Trophoblast cell (in vitro differentiated cells and primary cell): ENCODE measurements around the gene MEGF6.

ENCODE experiments used
- DNase-seq, 2 donors: peaks; one replicate each; pipeline ENCODE4 v3.0.0-alpha.2; 2016
- H2AFZ ChIP-seq: 2 replicates; pipeline ENCODE4 v1.6.1; 2013; ENCODE audit warnings: low read length, moderate library complexity, mild to moderate bottlenecking; ENCODE audit not compliant: insufficient read depth, poor library complexity
- H2AK5ac ChIP-seq: 2 replicates; pipeline ENCODE4 v1.6.1; 2013; ENCODE audit warnings: mild to moderate bottlenecking, low read length
- H2BK120ac ChIP-seq: 2 replicates; pipeline ENCODE4 v1.6.1; 2013; ENCODE audit warnings: low read length, mild to moderate bottlenecking, moderate library complexity; ENCODE audit not compliant: insufficient read depth, poor library complexity
- H2BK12ac ChIP-seq: 2 replicates; pipeline ENCODE4 v1.6.1; 2013; ENCODE audit warnings: mild to moderate bottlenecking, low read length, moderate library complexity
- H2BK5ac ChIP-seq: 2 replicates; pipeline ENCODE4 v1.6.1; 2013; ENCODE audit warnings: low read length, low read depth, moderate library complexity, mild to moderate bottlenecking; ENCODE audit not compliant: poor library complexity
- H3K14ac ChIP-seq: 2 replicates; pipeline ENCODE4 v1.6.1; 2013; ENCODE audit warnings: mild to moderate bottlenecking, low read length
- H3K18ac ChIP-seq: 2 replicates; pipeline ENCODE4 v1.6.1; 2013; ENCODE audit warnings: mild to moderate bottlenecking, low read length
- H3K23ac ChIP-seq: 2 replicates; pipeline ENCODE4 v1.6.1; 2013; ENCODE audit warnings: low read length
- H3K27ac ChIP-seq: 2 replicates; pipeline ENCODE4 v1.5.1; 2013; ENCODE audit warnings: low read depth, mild to moderate bottlenecking, inconsistent platforms, low read length, moderate library complexity
- H3K27me3 ChIP-seq: 2 replicates; pipeline ENCODE4 v1.6.1; 2013; ENCODE audit warnings: inconsistent platforms, mild to moderate bottlenecking, low read length, moderate library complexity; ENCODE audit not compliant: insufficient read depth
- H3K36me3 ChIP-seq, 2 experiments: 1 replicate in 1 of 2; 2 replicates in 1 of 2; pipeline ENCODE4 v1.6.1; 2013; ENCODE audit warnings: low read length in 2 of 2, mild to moderate bottlenecking in 2 of 2, moderate library complexity in 1 of 2; ENCODE audit not compliant: insufficient read depth in 2 of 2, control insufficient read depth in 1 of 2
- H3K4ac ChIP-seq: 2 replicates; pipeline ENCODE4 v1.6.1; 2013; ENCODE audit warnings: low read depth, mild to moderate bottlenecking, low read length, moderate library complexity
- H3K4me1 ChIP-seq, 2 experiments: 1 replicate in 1 of 2; 2 replicates in 1 of 2; pipeline ENCODE4 v1.6.1; 2013; ENCODE audit warnings: low read length in 2 of 2, mild to moderate bottlenecking in 2 of 2, moderate library complexity in 1 of 2; ENCODE audit not compliant: insufficient read depth in 2 of 2, control insufficient read depth in 1 of 2
- H3K4me2 ChIP-seq: 2 replicates; pipeline ENCODE4 v1.6.1; 2013; ENCODE audit warnings: inconsistent platforms, mild to moderate bottlenecking, low read length, moderate library complexity
- H3K4me3 ChIP-seq: 2 replicates; pipeline ENCODE4 v1.5.1; 2013; ENCODE audit warnings: mild to moderate bottlenecking, low read depth, low read length, inconsistent platforms
- H3K79me1 ChIP-seq: one replicate; pipeline ENCODE4 v1.6.1; 2013; ENCODE audit warnings: low read length
- H3K79me2 ChIP-seq: 2 replicates; pipeline ENCODE4 v1.6.1; 2013; ENCODE audit warnings: low read length, mild to moderate bottlenecking; ENCODE audit not compliant: control insufficient read depth, insufficient read depth, poor library complexity
- H3K9ac ChIP-seq: 2 replicates; pipeline ENCODE4 v1.6.1; 2013; ENCODE audit warnings: mild to moderate bottlenecking, low read length
- H3K9me3 ChIP-seq: 2 replicates; pipeline ENCODE4 v1.6.1; 2013; ENCODE audit warnings: low read depth, mild to moderate bottlenecking, control low read depth, inconsistent platforms, low read length; ENCODE audit not compliant: insufficient read depth
- H4K12ac ChIP-seq: 2 replicates; pipeline ENCODE4 v1.6.1; 2013; ENCODE audit warnings: low read depth, mild to moderate bottlenecking, low read length, moderate library complexity
- H4K8ac ChIP-seq: 2 replicates; pipeline ENCODE4 v1.6.1; 2013; ENCODE audit warnings: low read depth, mild to moderate bottlenecking, low read length, moderate library complexity
- H4K91ac ChIP-seq: one replicate; pipeline ENCODE4 v1.6.1; 2013; ENCODE audit warnings: low read depth, mild to moderate bottlenecking, low read length, moderate library complexity
- WGBS: extraction: QIAGEN DNeasy Blood & Tissue Kit; methylation state at CpG from one replicate; pipeline ENCODE4 v1.1.7; 2013; ENCODE audit warnings: missing lambda C conversion rate; ENCODE audit not compliant: insufficient read length, insufficient coverage; ENCODE audit errors: extremely low coverage; 5-methylcytosine and 5-hydroxymethylcytosine counted together

MEGF6 gene

DNA sequence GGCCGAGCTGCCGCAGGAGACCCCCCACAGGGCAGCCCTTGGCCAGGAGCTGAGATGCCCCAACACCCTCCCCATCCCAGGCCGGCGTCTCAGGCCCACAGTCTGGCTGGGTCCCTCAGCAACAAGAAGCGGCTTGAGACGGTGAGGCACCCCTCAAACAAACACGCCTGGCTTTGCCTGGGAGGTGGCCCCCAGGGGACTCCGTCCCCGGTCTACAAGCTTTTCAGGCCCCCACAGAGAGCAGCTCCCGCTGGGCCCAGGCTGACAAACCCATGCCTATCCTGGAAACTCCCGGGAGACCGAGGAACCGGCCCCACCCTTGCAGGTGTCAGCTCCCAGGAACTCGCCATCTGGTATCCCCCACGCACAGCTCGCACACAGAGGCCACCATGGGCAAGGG, 89.9 kb downstream of the MEGF6 start:
- no peak overlapping the region for H3K4me2 ChIP-seq
- H3K9me3 ChIP-seq, result no peaks in the 10 kb centered on the region
- no peak overlapping the region for H2BK12ac ChIP-seq
- H2BK5ac ChIP-seq, result no peak overlapping the region
- no peak overlapping the region for H3K4me3 ChIP-seq
- DNase-seq, result no peak
- no peaks in the 10 kb centered on the region for H3K27me3 ChIP-seq
- no peak overlapping the region for H3K14ac ChIP-seq
- no peak overlapping the region for H3K27ac ChIP-seq
- H3K9ac ChIP-seq, result no peak overlapping the region
- no peaks in the 10 kb centered on the region for H3K79me1 ChIP-seq
- no peak overlapping the region for H3K18ac ChIP-seq
- no peak overlapping the region for H4K12ac ChIP-seq
- H3K23ac ChIP-seq, result no peak overlapping the region
- H4K8ac ChIP-seq, result no peak overlapping the region
- H3K36me3 ChIP-seq, result no peaks in the 10 kb centered on the region
- H3K79me2 ChIP-seq, result no peaks in the 10 kb centered on the region
- no peaks in the 10 kb centered on the region for H3K4me1 ChIP-seq
- H3K4ac ChIP-seq, result no peak overlapping the region
- no peak overlapping the region for H2AK5ac ChIP-seq
- H2BK120ac ChIP-seq, result no peak overlapping the region
- H4K91ac ChIP-seq, result no peak overlapping the region
- H2AFZ ChIP-seq, result no peak overlapping the region
- no CpG with 5 or more reads among the region's 16 CpGs for WGBS

DNA sequence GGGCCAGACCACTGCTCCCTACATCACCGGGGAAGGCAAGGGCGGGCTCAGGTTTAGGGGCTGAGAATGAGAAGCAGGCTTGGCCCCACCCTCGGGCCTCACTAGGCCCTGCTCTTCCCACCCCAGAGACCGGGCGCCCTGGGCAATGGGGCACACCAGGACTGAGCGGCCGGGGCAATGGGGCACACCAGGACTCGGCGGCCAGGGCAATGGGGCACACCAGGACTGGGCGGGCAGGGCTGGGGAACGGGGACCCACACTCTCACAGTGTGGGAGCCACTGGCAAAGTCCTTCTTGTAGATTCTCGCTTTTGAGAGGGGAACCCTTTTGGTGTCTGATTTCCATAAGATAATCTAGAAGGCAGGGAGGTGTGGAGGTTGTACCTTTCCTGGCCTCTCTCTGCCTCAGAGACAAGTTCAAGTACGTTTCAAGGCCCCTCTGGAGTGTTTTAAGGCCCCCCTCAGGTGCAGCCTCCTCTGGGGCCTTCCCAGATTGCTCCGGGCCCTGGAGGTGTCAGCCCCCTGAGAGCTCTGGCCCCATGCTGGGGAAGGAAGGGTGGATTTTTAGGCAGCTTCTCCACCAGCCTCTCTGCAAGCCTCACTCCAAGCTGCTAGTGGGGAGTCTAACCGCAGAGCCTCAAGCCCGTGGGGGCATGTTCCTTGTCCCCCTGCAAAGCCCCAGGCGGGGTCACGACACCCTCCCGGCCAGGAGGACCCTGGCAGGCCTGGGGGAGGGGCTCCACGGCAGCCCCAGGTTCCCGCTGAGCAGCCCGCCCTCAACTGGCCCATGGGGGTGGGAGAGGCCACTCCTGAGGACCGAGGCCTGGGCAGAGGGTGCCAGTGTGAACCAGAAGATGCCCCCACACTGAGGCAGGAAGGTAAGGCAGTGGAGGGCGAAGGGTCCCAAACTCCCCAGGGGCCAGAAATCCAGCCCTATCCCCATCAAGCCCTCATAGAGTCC, 90.6 kb downstream of the MEGF6 start:
- Histone ChIP-seq H3K4me2 (no peak overlapping the region), H3K27ac (no peak overlapping the region), H3K79me2 (no peaks in the 10 kb centered on the region), H3K9me3 (no peaks in the 10 kb centered on the region), H2BK120ac (no peak overlapping the region), H4K8ac (no peak overlapping the region), H2BK12ac (no peak overlapping the region), H2BK5ac (no peak overlapping the region), H4K12ac (no peak overlapping the region), H3K9ac (no peak overlapping the region), H3K18ac (no peak overlapping the region), H3K4me1 (no peaks in the 10 kb centered on the region), H4K91ac (no peak overlapping the region), H3K14ac (no peak overlapping the region), H3K4me3 (no peak overlapping the region), H3K4ac (no peak overlapping the region), H3K23ac (no peak overlapping the region), H3K27me3 (no peaks in the 10 kb centered on the region), H2AFZ (no peak overlapping the region), H3K79me1 (no peaks in the 10 kb centered on the region), H2AK5ac (no peak overlapping the region), H3K36me3 (no peaks in the 10 kb centered on the region)
- WGBS, result no CpG with 5 or more reads among the region's 24 CpGs
- DNase-seq, result no peak

DNA sequence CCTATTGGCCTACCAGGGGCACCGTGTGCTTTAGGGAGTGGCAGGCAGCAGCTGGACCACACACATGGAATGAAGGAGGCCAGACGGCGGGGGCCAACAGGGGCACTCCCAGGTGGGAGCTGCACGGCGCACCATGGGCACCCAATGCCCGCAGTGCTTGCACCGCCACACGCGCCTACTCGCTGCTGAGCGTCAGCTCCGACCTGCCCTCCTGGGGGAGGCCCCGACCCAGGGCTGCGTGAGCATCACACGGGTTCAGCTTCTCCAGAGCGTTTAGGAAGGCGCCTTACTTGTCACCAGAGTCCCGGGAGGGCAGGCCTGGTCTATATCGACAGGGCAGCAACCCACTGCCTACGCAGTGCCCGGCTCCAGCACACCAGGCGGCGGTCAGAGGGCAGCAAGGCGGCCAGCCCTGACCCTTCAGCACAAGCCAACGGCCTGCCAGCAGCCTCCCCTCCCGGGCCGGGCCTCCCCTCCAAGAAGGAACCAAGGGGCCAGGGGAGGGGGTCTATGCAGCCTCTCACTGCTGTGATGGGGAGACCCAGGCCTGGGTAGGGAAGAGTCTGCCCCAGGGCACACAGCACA, 91.9 kb downstream of the MEGF6 start:
- H2BK120ac ChIP-seq, result no peak overlapping the region
- no peak overlapping the region for H4K12ac ChIP-seq
- no peak overlapping the region for H3K14ac ChIP-seq
- H3K27ac ChIP-seq, result no peak overlapping the region
- no peaks in the 10 kb centered on the region for H3K27me3 ChIP-seq
- no peak overlapping the region for H4K91ac ChIP-seq
- H3K79me1 ChIP-seq, result no peaks in the 10 kb centered on the region
- H3K36me3 ChIP-seq, result no peaks in the 10 kb centered on the region
- H3K4me3 ChIP-seq, result no peak overlapping the region
- no peaks in the 10 kb centered on the region for H3K79me2 ChIP-seq
- no peak overlapping the region for H3K23ac ChIP-seq
- H2AFZ ChIP-seq, result no peak overlapping the region
- H3K9ac ChIP-seq, result no peak overlapping the region
- no peaks in the 10 kb centered on the region for H3K9me3 ChIP-seq
- H3K4me1 ChIP-seq, result no peaks in the 10 kb centered on the region
- H3K4ac ChIP-seq, result no peak overlapping the region
- H3K18ac ChIP-seq, result no peak overlapping the region
- no peak overlapping the region for H2BK5ac ChIP-seq
- no CpG with 5 or more reads among the region's 27 CpGs for WGBS
- DNase-seq, result no peak
- no peak overlapping the region for H3K4me2 ChIP-seq
- no peak overlapping the region for H2BK12ac ChIP-seq
- no peak overlapping the region for H2AK5ac ChIP-seq
- H4K8ac ChIP-seq, result no peak overlapping the region

DNA sequence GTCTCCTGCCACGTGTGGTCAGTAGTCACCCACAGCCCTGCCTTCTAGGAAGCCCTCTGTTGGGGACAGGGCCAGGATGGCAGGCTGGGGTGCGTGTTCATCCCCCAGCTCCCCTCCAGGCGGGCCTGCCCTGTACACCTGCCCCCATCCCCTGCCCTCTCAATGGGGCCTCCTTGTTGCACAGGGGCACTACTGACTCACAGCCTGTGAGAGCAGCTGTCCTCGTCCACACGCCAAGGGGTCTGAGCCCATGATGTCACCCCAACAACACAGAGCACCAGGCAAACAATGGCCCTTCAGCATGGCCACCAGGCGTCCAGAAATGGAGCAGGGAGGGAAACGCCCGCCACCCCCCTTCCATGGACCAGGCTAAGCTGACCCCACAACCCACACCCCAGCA, 92.6 kb downstream of the MEGF6 start:
- H2AK5ac ChIP-seq, result no peak overlapping the region
- H3K23ac ChIP-seq, result no peak overlapping the region
- H4K8ac ChIP-seq, result no peak overlapping the region
- H3K4me3 ChIP-seq, result no peak overlapping the region
- H2BK12ac ChIP-seq, result no peak overlapping the region
- no peak overlapping the region for H3K4ac ChIP-seq
- H3K4me2 ChIP-seq, result no peak overlapping the region
- H3K18ac ChIP-seq, result no peak overlapping the region
- H2AFZ ChIP-seq, result no peak overlapping the region
- WGBS, result no CpG with 5 or more reads among the region's 8 CpGs
- no peaks in the 10 kb centered on the region for H3K4me1 ChIP-seq
- no peak overlapping the region for H3K14ac ChIP-seq
- no peak overlapping the region for H2BK5ac ChIP-seq
- H4K91ac ChIP-seq, result no peak overlapping the region
- no peaks in the 10 kb centered on the region for H3K27me3 ChIP-seq
- DNase-seq, result no peak
- no peaks in the 10 kb centered on the region for H3K9me3 ChIP-seq
- no peak overlapping the region for H2BK120ac ChIP-seq
- H3K79me2 ChIP-seq, result no peaks in the 10 kb centered on the region
- no peaks in the 10 kb centered on the region for H3K79me1 ChIP-seq
- H4K12ac ChIP-seq, result no peak overlapping the region
- no peak overlapping the region for H3K27ac ChIP-seq
- H3K9ac ChIP-seq, result no peak overlapping the region
- H3K36me3 ChIP-seq, result no peaks in the 10 kb centered on the region
